Measurements from ENCODE around the gene CRX. TPM values are rescaled to one million over a fixed set of nuclear protein-coding genes. Genes with fewer than 3 reads are reported as not detected.
"Not testable (repeated sequence)": the region's sequence is repeated elsewhere in the genome, so short reads cannot be mapped to it uniquely, and the experiment has no call there.

Gene CRX
- total RNA-seq = under 1 TPM; 0.44 to 0.66 TPM
- 0.68 TPM for polyA plus RNA-seq (2013, experiment 1 of 2)
- 0.33 TPM for polyA plus RNA-seq (2013, experiment 2 of 2)
- long read RNA-seq, experiment 1 = 0 reads
- long read RNA-seq, experiment 2, partial matches to known transcripts = 0 of 1 reads
- long read RNA-seq, experiment 2, other reads (novel, unspliced or antisense) = 1 of 1 reads
- long read RNA-seq, experiment 3, full-length matches to known transcripts = 1 of 2 reads
- long read RNA-seq, experiment 3, partial matches to known transcripts = 0 of 2 reads
- long read RNA-seq, experiment 3, other reads (novel, unspliced or antisense) = 1 of 2 reads
- long read RNA-seq, experiment 4 = 0 reads

DNA sequence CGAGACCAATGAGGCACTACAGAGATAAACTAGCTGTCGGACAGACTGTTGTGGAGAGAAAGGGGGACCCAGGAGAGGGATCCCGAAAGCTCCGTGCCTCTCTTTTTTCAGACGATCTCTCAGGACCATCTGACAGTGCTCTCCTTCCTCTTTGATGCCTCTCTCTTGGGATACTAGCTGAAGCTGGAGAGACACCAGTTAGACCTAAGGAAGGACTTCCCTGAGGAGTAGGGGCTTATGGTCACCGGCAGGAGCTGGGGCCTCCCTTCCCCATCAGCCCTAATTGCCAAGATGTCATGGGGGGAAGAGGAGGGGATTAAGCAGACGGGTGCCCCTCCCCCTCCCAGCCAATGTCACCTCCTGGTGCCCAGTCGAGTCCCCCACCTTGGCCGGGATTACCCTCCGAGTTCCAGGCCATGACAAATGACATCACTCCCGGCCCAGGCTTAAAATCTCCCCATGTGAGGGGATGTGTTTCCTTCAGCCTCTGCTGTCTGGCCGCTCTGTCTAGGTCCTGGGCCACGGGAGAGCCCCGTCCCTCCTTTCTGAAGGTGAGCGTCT lies at the start of gene CRX:
Gene CRX, plus strand, starts transcription at position 478 of the 561 bp plus-strand sequence. CDS start 12,507 bp downstream, outside the sequence.
- Mint-ChIP-seq H3K4me3 (peak within 1 kb of the TSS; percentile 39), H3K4me1 (peaks cover 41% of the 10 kb centered on the region), H3K27ac (peak within 1 kb of the TSS; percentile 96), H3K36me3 (ENCODE audit: low read depth) (no peaks in the 10 kb centered on the region), H3K9me3 (no peaks in the 10 kb centered on the region), H3K27me3 (ENCODE audit: insufficient read depth) (no peaks in the 10 kb centered on the region)
- 59 to 66% methylated on average over 8 to 13 of the region's 15 CpGs for WGBS, 2 experiments (ENCODE audit: insufficient coverage in 1 of 2, insufficient read length in 1 of 2)
- Histone ChIP-seq H3K9ac (ENCODE audit: extremely low read depth, low read length, poor library complexity, severe bottlenecking) (no peak within 1 kb of the TSS), H3K36me3 (ENCODE audit: control insufficient read depth, insufficient read depth, low read length) (no peaks in the 10 kb centered on the region), H3K4me1 (ENCODE audit: control insufficient read depth, insufficient read depth, low read length) (peaks cover 12% of the 10 kb centered on the region), H3K27ac (ENCODE audit: low read depth, low read length) (no peak within 1 kb of the TSS), H3K27me3 (ENCODE audit: control insufficient read depth, insufficient read depth, low read length, poor library complexity, severe bottlenecking) (no peaks in the 10 kb centered on the region), H3K9me3 (ENCODE audit: control insufficient read depth, low read length) (no peaks in the 10 kb centered on the region), H3K4me3 (ENCODE audit: low read length) (peak within 1 kb of the TSS; percentile 12)
- TF ChIP-seq, protein P1, sequence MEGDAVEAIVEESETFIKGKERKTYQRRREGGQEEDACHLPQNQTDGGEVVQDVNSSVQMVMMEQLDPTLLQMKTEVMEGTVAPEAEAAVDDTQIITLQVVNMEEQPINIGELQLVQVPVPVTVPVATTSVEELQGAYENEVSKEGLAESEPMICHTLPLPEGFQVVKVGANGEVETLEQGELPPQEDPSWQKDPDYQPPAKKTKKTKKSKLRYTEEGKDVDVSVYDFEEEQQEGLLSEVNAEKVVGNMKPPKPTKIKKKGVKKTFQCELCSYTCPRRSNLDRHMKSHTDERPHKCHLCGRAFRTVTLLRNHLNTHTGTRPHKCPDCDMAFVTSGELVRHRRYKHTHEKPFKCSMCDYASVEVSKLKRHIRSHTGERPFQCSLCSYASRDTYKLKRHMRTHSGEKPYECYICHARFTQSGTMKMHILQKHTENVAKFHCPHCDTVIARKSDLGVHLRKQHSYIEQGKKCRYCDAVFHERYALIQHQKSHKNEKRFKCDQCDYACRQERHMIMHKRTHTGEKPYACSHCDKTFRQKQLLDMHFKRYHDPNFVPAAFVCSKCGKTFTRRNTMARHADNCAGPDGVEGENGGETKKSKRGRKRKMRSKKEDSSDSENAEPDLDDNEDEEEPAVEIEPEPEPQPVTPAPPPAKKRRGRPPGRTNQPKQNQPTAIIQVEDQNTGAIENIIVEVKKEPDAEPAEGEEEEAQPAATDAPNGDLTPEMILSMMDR (conservative IDR thresholded peaks at IDR 0.05) = no peak
- DNase-seq = no peak

DNA sequence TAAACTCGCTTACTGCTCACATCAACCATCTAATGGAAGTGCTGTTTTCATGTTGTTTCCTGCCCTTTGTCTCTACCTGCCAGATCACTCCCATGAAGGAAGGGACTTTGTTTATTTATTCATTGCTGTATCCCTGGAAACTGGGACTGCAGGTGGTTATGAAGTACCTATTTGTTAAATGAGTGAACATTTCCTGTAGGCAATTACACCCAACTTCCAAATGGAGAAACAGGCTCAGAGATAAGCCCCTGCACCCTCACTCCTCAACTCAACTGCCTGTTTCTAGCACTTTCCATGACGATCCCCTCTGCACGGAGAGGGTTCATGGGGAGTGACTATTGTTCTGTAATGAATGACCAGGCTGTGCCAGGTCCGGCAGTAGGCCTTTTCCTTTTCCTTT lies 45.2 kb upstream of the CRX start:
- WGBS, 2 experiments (ENCODE audit: insufficient coverage in 1 of 2, insufficient read length in 1 of 2) = 77 to 100% methylated on average over 2 to 4 of the region's 4 CpGs
- H3K36me3 ChIP-seq (ENCODE audit: control insufficient read depth, insufficient read depth, low read length) = peaks cover 14% of the 10 kb centered on the region
- H3K4me3 ChIP-seq (ENCODE audit: low read length) = no peak overlapping the region
- no peaks in the 10 kb centered on the region for H3K9me3 Mint-ChIP-seq
- no peak overlapping the region for H3K27ac ChIP-seq (ENCODE audit: low read depth, low read length)
- DNase-seq = no peak
- no peaks in the 10 kb centered on the region for H3K9me3 ChIP-seq (ENCODE audit: control insufficient read depth, low read length)
- peaks cover 26% of the 10 kb centered on the region for H3K4me1 Mint-ChIP-seq
- peaks cover 13% of the 10 kb centered on the region for H3K36me3 Mint-ChIP-seq (ENCODE audit: low read depth)
- H3K4me3 Mint-ChIP-seq = peak overlapping the region; percentile 93
- peak overlapping the region; percentile 41 for H3K27ac Mint-ChIP-seq
- H3K27me3 Mint-ChIP-seq (ENCODE audit: insufficient read depth) = no peaks in the 10 kb centered on the region
- TF ChIP-seq, protein P1 (conservative IDR thresholded peaks at IDR 0.05) = no peak
- H3K27me3 ChIP-seq (ENCODE audit: control insufficient read depth, insufficient read depth, low read length, poor library complexity, severe bottlenecking) = no peaks in the 10 kb centered on the region
- H3K9ac ChIP-seq (ENCODE audit: extremely low read depth, low read length, poor library complexity, severe bottlenecking) = no peak overlapping the region
- H3K4me1 ChIP-seq (ENCODE audit: control insufficient read depth, insufficient read depth, low read length) = no peaks in the 10 kb centered on the region

DNA sequence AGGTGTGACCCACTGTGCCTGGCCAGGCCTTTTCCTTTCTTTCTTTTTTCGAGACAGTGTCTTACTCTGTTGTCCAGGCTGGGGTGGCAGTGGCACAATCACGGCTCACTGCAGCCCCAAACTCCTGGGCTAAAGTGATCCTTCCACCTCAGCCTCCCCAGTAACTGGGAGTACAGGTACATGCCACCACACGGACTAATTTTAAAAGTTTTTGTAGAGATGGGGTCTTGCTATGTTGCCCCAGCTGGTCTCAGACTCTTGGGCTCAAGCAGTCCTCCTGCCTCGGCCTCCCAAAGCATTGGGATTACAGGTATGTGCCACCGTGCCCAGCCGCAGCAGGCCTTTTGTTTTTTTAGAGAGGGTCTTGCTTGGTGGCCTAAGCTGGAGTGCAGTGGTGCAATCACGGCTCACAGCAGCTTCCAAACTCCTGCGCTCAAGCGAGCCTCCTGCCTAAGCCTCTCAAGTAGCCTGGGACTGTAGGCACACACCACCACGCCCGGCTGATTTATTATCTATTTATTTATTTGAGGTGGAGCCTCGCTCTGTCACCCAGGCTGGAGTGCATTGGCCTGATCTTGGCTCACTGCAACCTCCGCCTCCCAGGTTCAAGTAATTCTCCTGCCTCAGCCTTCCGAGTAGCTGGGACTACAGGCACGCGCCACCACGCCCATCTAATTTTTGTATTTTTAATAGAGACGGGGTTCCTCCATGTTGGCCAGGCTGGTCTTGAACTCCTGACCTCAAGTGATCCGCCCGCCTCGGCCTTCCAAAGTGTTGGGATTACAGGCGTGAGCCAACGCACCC lies 44.3 kb upstream of the CRX start:
- peak overlapping the region; percentile 97 for H3K4me3 ChIP-seq (ENCODE audit: low read length)
- Mint-ChIP-seq H3K4me1 (peaks cover 26% of the 10 kb centered on the region), H3K4me3 (peak overlapping the region; percentile 93), H3K36me3 (ENCODE audit: low read depth) (peaks cover 22% of the 10 kb centered on the region), H3K27ac (peak overlapping the region; percentile 97)
- not testable (repeated sequence) for H3K9me3 ChIP-seq (ENCODE audit: control insufficient read depth, low read length); H3K27me3 Mint-ChIP-seq (ENCODE audit: insufficient read depth); H3K4me1 ChIP-seq (ENCODE audit: control insufficient read depth, insufficient read depth, low read length); H3K27ac ChIP-seq (ENCODE audit: low read depth, low read length); DNase-seq; H3K27me3 ChIP-seq (ENCODE audit: control insufficient read depth, insufficient read depth, low read length, poor library complexity, severe bottlenecking); H3K9me3 Mint-ChIP-seq
- peaks cover 23% of the 10 kb centered on the region for H3K36me3 ChIP-seq (ENCODE audit: control insufficient read depth, insufficient read depth, low read length)
- peak overlapping the region; percentile 85 for H3K9ac ChIP-seq (ENCODE audit: extremely low read depth, low read length, poor library complexity, severe bottlenecking)
- WGBS, 2 experiments (ENCODE audit: insufficient coverage in 1 of 2, insufficient read length in 1 of 2) = 83 to 96% methylated on average over 13 to 23 of the region's 23 CpGs
